Occipital lobe (tissue), 1 donor: Measurements from ENCODE around the gene KCTD18. TPM values are rescaled to one million over a fixed set of nuclear protein-coding genes. Genes with fewer than 3 reads are reported as not detected.

Experiments used
- total RNA-seq: library from RNA; depleted of rRNA; stranded (reverse); fragments of >200 nt; gene quantifications from one replicate; pipeline ENCODE4 v1.2.3, GENCODE V29; 2014

The KCTD18 gene
- total RNA-seq, 1 donor from 2014 or later = 10.0 TPM

Other genes with a start within 250 kb of the KCTD18 start
- gene SPATS2L, start 203.4 kb downstream of the KCTD18 start, total RNA-seq = 43.8 TPM
- gene SGO2, start 16.1 kb upstream of the KCTD18 start, total RNA-seq = 4.8 TPM
- gene AOX1, start 75.9 kb upstream of the KCTD18 start, total RNA-seq = 0.94 TPM